K562 (cell line): ENCODE results near the gene SLC2A10.

Experiments
- KDM1A ChIP-seq, 2 experiments: fragments of 450-650 bp; IDR thresholded peaks; 2 replicates each; pipeline ENCODE4 v1.6.1; 2016; ENCODE audit warnings: mild to moderate bottlenecking in 2 of 2
- TAF1 ChIP-seq: IDR thresholded peaks from 2 replicates; pipeline ENCODE4 v1.6.1; 2011; ENCODE audit warnings: mild to moderate bottlenecking, low read length, moderate library complexity; ENCODE audit not compliant: insufficient read depth, control insufficient read depth, severe bottlenecking; ENCODE audit errors: extremely low read depth
- ZBTB7A ChIP-seq: IDR thresholded peaks from 2 replicates; pipeline ENCODE4 v1.6.1; 2011; ENCODE audit warnings: low read depth, mild to moderate bottlenecking, low read length, moderate library complexity, borderline replicate concordance; ENCODE audit not compliant: control insufficient read depth
- TF ChIP-seq, protein P1 (sequence below): fragments of 450-650 bp; formaldehyde crosslinking; IDR thresholded peaks from 2 replicates; pipeline ENCODE4 v1.4.0; 2020; ENCODE audit warnings: mild to moderate bottlenecking

DNA sequence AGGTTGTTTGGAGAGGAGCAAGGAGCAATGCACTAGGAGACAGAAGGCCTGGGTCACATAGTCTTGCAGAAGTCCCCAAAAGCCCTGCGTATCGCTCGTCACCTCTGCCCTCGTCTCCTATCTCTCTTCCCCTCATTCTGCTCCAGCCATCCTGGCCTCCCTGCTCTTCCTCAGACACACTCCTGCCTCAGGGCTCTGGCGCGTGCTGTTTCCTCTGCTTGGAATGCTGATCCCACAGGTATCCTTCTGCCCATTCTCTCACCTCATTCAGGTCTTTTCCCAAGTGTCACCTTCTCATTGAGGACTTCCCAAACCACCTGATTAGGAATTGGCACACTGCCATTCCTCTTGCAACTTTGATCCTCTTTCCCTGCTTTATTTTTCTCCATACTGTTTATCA, 9.0 kb upstream of the SLC2A10 start:
- TF ChIP-seq KDM1A (IDR thresholded peaks at IDR 0.05) (no peak), ZBTB7A (no peak), TAF1 (no peak)
- TF ChIP-seq, protein P1, sequence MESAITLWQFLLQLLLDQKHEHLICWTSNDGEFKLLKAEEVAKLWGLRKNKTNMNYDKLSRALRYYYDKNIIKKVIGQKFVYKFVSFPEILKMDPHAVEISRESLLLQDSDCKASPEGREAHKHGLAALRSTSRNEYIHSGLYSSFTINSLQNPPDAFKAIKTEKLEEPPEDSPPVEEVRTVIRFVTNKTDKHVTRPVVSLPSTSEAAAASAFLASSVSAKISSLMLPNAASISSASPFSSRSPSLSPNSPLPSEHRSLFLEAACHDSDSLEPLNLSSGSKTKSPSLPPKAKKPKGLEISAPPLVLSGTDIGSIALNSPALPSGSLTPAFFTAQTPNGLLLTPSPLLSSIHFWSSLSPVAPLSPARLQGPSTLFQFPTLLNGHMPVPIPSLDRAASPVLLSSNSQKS (CRISPR knock-in tag), result no peak
